ENCODE measurements around the gene PHF5A.

Gene PHF5A

GRCh38 chr22:41431656-41432055 lies 36.8 kb downstream of the PHF5A start:
- H3K9me3 ChIP-seq (ENCODE audit: insufficient read depth, low read depth, low read length): no peaks in the 10 kb centered on the region
- no peaks in the 10 kb centered on the region for H3K27me3 ChIP-seq (ENCODE audit: insufficient read depth, low read length)
- no peak overlapping the region for H3K4me3 ChIP-seq (ENCODE audit: low read length)
- 91% methylated on average over 6 of the region's 6 CpGs for WGBS
- H3K27ac ChIP-seq (ENCODE audit: low read depth, low read length): no peak overlapping the region
- H3K4me1 ChIP-seq (ENCODE audit: insufficient read depth, low read length): no peaks in the 10 kb centered on the region
- H3K36me3 ChIP-seq (ENCODE audit: insufficient read depth, low read length): peaks cover 38% of the 10 kb centered on the region
- no peak overlapping the region for H3K9ac ChIP-seq (ENCODE audit: low read depth, low read length)

GRCh38 chr22:41429951-41430332 lies 38.5 kb downstream of the PHF5A start:
- no peaks in the 10 kb centered on the region for H3K4me1 ChIP-seq (ENCODE audit: insufficient read depth, low read length)
- no peak overlapping the region for H3K9ac ChIP-seq (ENCODE audit: low read depth, low read length)
- no peaks in the 10 kb centered on the region for H3K9me3 ChIP-seq (ENCODE audit: insufficient read depth, low read depth, low read length)
- H3K4me3 ChIP-seq (ENCODE audit: low read length): no peak overlapping the region
- H3K36me3 ChIP-seq (ENCODE audit: insufficient read depth, low read length): peaks cover 21% of the 10 kb centered on the region
- no peaks in the 10 kb centered on the region for H3K27me3 ChIP-seq (ENCODE audit: insufficient read depth, low read length)
- 97% methylated on average over 8 of the region's 8 CpGs for WGBS
- H3K27ac ChIP-seq (ENCODE audit: low read depth, low read length): no peak overlapping the region

DNA sequence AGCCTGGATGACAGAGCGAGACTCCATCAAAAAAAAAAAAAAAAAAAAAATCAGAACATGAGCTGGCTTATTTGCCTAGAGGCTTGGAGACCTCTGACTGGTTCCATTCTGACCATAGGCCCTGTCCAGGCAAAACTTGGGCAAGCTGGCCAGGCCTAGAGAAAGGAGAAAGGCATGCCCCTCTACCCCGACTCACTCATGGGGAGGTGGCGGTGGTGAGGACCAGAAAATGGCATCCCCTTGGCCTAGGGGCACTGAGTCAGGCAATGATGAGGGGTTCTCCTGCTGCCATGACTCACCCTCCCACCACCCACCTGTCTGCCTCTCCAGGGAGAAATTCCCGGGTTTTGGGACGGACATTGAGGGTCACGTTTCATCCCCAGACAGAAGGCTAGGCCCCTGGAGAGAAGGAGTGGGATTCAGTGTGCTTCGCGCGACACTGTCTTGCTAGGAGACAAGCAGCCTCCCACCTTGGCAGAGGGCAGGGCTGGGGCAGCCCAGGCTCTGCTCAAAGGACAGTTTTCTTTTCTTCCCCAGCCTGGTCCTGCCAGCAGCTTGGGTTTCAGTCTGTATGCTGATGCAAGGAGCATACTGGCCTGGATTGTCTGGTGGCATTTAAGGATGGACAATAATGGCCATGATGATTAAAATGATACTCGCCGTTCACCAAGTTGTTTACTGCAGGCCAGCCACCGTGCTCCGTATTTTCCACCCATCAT lies 39.1 kb downstream of the PHF5A start:
- Histone ChIP-seq H3K36me3 (ENCODE audit: insufficient read depth, low read length) (peaks cover 16% of the 10 kb centered on the region; the same call in 1 of the 2 replicates), H3K9me3 (ENCODE audit: insufficient read depth, low read depth, low read length) (no peaks in the 10 kb centered on the region), H3K4me3 (ENCODE audit: low read length) (no peak overlapping the region), H3K4me1 (ENCODE audit: insufficient read depth, low read length) (no peaks in the 10 kb centered on the region), H3K27ac (ENCODE audit: low read depth, low read length) (no peak overlapping the region), H3K9ac (ENCODE audit: low read depth, low read length) (no peak overlapping the region), H3K27me3 (ENCODE audit: insufficient read depth, low read length) (no peaks in the 10 kb centered on the region)
- WGBS: 84% methylated on average over 13 of the region's 13 CpGs

DNA sequence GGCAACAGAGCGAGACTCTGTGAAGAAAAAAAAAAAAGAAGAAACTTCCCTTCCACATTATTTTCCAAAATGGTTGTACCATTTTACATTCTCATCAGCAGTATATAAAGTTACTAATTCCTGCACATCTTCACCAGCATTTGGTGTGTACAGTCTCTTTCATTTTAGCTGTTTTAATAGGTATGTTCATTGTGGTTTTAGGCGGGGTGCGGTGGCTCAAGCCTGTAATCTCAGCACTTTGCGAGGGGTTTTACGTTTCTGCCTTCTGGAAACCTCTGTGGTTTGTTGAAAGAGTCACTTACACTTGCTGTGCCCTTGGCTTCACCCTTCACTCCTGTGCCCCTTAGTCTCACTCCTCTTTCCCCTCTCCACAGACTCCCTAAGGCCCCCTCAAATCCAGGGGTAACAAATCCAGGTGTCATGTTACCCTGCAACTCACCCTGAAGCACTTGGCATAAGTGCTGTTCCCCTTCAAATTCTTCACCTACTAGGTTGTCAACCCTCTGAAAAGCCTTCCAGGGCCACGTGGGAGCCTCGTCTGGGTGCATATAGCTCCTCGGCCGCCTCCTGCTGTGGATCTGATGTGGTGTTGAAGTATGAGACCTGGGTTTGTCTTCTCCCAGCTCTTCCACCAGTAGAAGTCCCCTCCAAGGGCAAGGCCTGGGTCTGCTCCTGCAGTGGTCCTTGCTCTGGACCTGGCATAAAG lies 42.7 kb downstream of the PHF5A start:
- no peak overlapping the region for H3K27ac ChIP-seq (ENCODE audit: low read depth, low read length)
- H3K36me3 ChIP-seq (ENCODE audit: insufficient read depth, low read length): peaks cover 3% of the 10 kb centered on the region; the same call in 1 of the 2 replicates
- no peak overlapping the region for H3K4me3 ChIP-seq (ENCODE audit: low read length)
- no peaks in the 10 kb centered on the region for H3K27me3 ChIP-seq (ENCODE audit: insufficient read depth, low read length)
- WGBS: 88% methylated on average over 8 of the region's 9 CpGs
- no peaks in the 10 kb centered on the region for H3K9me3 ChIP-seq (ENCODE audit: insufficient read depth, low read depth, low read length)
- no peak overlapping the region for H3K9ac ChIP-seq (ENCODE audit: low read depth, low read length)
- H3K4me1 ChIP-seq (ENCODE audit: insufficient read depth, low read length): no peaks in the 10 kb centered on the region

GRCh38 chr22:41418717-41419116 lies 49.8 kb downstream of the PHF5A start:
- no peak overlapping the region for H3K27ac ChIP-seq (ENCODE audit: low read depth, low read length)
- no peaks in the 10 kb centered on the region for H3K27me3 ChIP-seq (ENCODE audit: insufficient read depth, low read length)
- H3K9me3 ChIP-seq (ENCODE audit: insufficient read depth, low read depth, low read length): no peaks in the 10 kb centered on the region
- H3K4me3 ChIP-seq (ENCODE audit: low read length): no peak overlapping the region
- WGBS: 95% methylated on average over 9 of the region's 9 CpGs
- H3K4me1 ChIP-seq (ENCODE audit: insufficient read depth, low read length): 0 out of 2 replicates have a peak, but pooled peaks cover 4% of the 10 kb centered on the region
- no peaks in the 10 kb centered on the region for H3K36me3 ChIP-seq (ENCODE audit: insufficient read depth, low read length)
- H3K9ac ChIP-seq (ENCODE audit: low read depth, low read length): no peak overlapping the region

DNA sequence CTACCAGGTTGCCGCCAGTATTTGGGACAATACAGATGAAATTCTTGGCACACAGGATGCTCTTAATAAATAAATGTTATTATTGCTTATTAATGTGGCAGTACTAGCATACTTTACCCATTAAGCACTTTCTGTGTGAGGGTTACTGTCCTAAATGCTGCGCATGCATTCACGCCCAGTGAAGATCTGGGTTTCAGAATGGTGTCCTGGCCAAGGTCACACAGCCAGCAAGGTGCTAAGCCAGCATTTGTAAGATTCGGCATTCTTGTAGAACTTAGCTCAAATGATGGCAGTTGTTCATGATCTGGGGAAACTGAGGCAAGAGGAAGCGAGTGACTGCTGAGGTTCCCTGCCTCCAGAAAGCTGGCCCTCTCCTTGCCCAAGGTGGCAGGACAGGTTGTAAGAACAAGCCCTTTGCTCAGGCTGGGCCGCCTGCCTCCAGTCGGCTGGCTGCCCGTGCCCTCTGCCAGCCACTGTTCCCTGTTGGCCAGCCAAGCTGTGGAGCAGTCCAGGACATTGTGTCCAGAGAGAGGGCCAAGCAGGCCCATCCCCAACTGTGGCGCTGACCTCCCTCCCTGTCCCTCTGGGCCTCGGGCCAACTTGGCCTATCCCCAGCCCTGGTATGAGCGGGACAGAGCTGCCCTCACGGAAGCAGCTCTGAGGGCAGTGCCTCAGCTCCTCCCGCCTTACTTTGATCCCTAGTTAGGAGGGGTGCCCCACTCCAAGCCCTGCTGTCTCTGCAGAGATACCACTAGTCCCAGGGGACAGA lies 50.7 kb downstream of the PHF5A start:
- 0 out of 2 replicates have a peak, but pooled peaks cover 4% of the 10 kb centered on the region for H3K4me1 ChIP-seq (ENCODE audit: insufficient read depth, low read length)
- WGBS: 89% methylated on average over 12 of the region's 13 CpGs
- no peaks in the 10 kb centered on the region for H3K9me3 ChIP-seq (ENCODE audit: insufficient read depth, low read depth, low read length)
- H3K27me3 ChIP-seq (ENCODE audit: insufficient read depth, low read length): no peaks in the 10 kb centered on the region
- no peak overlapping the region for H3K9ac ChIP-seq (ENCODE audit: low read depth, low read length)
- H3K4me3 ChIP-seq (ENCODE audit: low read length): no peak overlapping the region
- no peak overlapping the region for H3K27ac ChIP-seq (ENCODE audit: low read depth, low read length)
- no peaks in the 10 kb centered on the region for H3K36me3 ChIP-seq (ENCODE audit: insufficient read depth, low read length)

DNA sequence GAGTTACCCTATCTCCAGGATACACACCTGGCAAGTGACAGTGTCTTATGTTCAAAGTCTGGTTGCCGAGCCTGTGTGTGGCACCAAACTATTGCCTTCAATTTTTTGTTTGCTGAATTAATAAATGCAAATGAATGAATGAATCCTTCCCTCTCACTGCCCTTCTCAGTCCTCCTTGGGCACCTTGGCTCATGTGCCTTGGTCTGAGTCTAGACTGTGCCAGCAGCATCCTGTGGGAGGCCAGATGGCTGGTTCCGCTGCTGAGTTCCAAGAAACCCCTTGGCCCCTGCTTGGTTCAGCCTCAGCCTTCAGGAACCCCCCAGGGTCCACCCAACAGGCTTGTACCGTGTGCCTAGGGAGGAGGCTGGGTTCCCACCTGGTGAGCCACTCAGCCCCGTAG lies 52.9 kb downstream of the PHF5A start:
- Histone ChIP-seq H3K36me3 (ENCODE audit: insufficient read depth, low read length) (no peaks in the 10 kb centered on the region), H3K4me3 (ENCODE audit: low read length) (no peak overlapping the region), H3K27me3 (ENCODE audit: insufficient read depth, low read length) (no peaks in the 10 kb centered on the region), H3K9me3 (ENCODE audit: insufficient read depth, low read depth, low read length) (no peaks in the 10 kb centered on the region), H3K27ac (ENCODE audit: low read depth, low read length) (no peak overlapping the region), H3K9ac (ENCODE audit: low read depth, low read length) (no peak overlapping the region), H3K4me1 (ENCODE audit: insufficient read depth, low read length) (peaks cover 13% of the 10 kb centered on the region)
- WGBS: 95% methylated on average over 4 of the region's 4 CpGs

DNA sequence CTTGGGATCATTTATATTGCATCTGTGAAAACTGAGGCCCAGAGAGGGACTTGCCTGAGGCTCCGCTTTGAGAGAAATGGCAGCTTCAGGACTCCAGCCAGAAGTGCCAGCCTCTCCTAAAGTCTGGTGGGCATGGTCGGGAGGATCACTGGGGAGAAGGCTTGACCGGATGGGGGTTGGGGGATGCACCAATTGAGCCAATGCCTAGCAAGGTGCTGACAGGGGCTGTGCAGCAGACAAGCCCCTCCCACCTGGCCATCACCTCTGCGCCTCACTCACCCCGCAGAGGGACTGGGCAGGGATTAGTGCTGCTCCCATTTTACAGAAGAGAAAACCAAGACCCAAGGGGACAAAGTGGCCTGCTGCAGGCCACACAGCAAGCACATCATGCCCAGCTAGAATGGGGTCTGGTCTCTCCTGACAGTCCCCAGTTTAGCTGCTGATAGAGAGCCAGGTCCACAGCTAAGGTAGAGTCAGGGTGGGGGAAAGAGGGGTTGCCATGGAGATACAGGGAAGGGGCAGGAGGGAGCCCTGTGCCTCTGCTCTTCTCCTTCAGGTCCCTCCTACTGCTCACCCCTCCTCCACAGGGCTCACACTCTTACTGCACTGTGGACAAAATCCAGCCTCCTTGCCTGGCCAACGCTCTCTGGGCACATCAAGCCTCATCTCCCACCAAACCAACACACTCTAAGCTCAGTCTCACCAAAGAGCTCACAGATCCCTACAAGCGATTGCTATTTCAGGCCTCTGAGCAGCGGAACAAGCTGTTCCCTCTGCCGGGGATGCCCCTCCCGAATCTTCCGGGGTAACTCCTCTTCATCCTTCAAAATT lies 57.3 kb downstream of the PHF5A start:
- Histone ChIP-seq H3K27me3 (ENCODE audit: insufficient read depth, low read length) (no peaks in the 10 kb centered on the region), H3K4me3 (ENCODE audit: low read length) (no peak overlapping the region), H3K4me1 (ENCODE audit: insufficient read depth, low read length) (peaks cover 13% of the 10 kb centered on the region), H3K9ac (ENCODE audit: low read depth, low read length) (no peak overlapping the region), H3K36me3 (ENCODE audit: insufficient read depth, low read length) (no peaks in the 10 kb centered on the region), H3K9me3 (ENCODE audit: insufficient read depth, low read depth, low read length) (no peaks in the 10 kb centered on the region), H3K27ac (ENCODE audit: low read depth, low read length) (no peak overlapping the region)
- WGBS: 89% methylated on average over 11 of the region's 11 CpGs

- no peak overlapping the region for H3K27ac ChIP-seq (ENCODE audit: low read depth, low read length)
- no peak overlapping the region for H3K4me3 ChIP-seq (ENCODE audit: low read length)
- 83% methylated on average over 7 of the region's 7 CpGs for WGBS
- H3K27me3 ChIP-seq (ENCODE audit: insufficient read depth, low read length): no peaks in the 10 kb centered on the region
- no peak overlapping the region for H3K9ac ChIP-seq (ENCODE audit: low read depth, low read length)
- no peaks in the 10 kb centered on the region for H3K9me3 ChIP-seq (ENCODE audit: insufficient read depth, low read depth, low read length)
- peaks cover 13% of the 10 kb centered on the region for H3K4me1 ChIP-seq (ENCODE audit: insufficient read depth, low read length)
- no peaks in the 10 kb centered on the region for H3K36me3 ChIP-seq (ENCODE audit: insufficient read depth, low read length)
Observed at GRCh38 chr22:41410311-41410751, 58.2 kb downstream of the PHF5A start.

All from HUES64 (cell line).